ENCODE data around the gene TADA2A. TPM values are rescaled to one million over a fixed set of nuclear protein-coding genes. Genes with fewer than 3 reads are reported as not detected.
"Not testable (repeated sequence)": the region's sequence is repeated elsewhere in the genome, so short reads cannot be mapped to it uniquely, and the experiment has no call there.

Gene TADA2A
- total RNA-seq, 1 experiment from 2014 or later, result 29.4 TPM

GRCh38 chr17:37438141-37438540 is 31.5 kb downstream of the TADA2A start:
- Mint-ChIP-seq H3K4me3 (ENCODE audit: unreplicated experiment) (no peak overlapping the region), H3K36me3 (ENCODE audit: insufficient read depth, unreplicated experiment) (peaks cover 46% of the 10 kb centered on the region), H3K27me3 (ENCODE audit: insufficient read depth, unreplicated experiment) (no peaks in the 10 kb centered on the region), H3K27ac (ENCODE audit: unreplicated experiment) (no peak overlapping the region), H3K4me1 (ENCODE audit: low read depth, unreplicated experiment) (no peaks in the 10 kb centered on the region), H3K9me3 (ENCODE audit: unreplicated experiment) (no peaks in the 10 kb centered on the region)
- H3K4me1 ChIP-seq, result no peaks in the 10 kb centered on the region
- peaks cover 2% of the 10 kb centered on the region for H3K36me3 ChIP-seq (ENCODE audit: control insufficient read depth, insufficient read depth, low read length)
- intact Hi-C loops (cut with micrococcal nuclease; ENCODE audit: unreplicated experiment), result no loop called here
- DNase-seq, result no peak
- H3K9me3 ChIP-seq, result no peaks in the 10 kb centered on the region
- CTCF ChIA-PET, result interaction anchor here (0.6 to 1.4 kb wide), 4 partner anchors 12 to 65 kb away, joined by 3 to 6 read pairs (median 3); no protein-coding TSS in a partner anchor
- no TSS peak for BruUV-seq (replicated peaks)
- H3K27me3 ChIP-seq (replicated peaks; ENCODE audit: control insufficient read depth, insufficient read depth, low read length), result no peaks in the 10 kb centered on the region
- TF ChIP-seq, protein P1, sequence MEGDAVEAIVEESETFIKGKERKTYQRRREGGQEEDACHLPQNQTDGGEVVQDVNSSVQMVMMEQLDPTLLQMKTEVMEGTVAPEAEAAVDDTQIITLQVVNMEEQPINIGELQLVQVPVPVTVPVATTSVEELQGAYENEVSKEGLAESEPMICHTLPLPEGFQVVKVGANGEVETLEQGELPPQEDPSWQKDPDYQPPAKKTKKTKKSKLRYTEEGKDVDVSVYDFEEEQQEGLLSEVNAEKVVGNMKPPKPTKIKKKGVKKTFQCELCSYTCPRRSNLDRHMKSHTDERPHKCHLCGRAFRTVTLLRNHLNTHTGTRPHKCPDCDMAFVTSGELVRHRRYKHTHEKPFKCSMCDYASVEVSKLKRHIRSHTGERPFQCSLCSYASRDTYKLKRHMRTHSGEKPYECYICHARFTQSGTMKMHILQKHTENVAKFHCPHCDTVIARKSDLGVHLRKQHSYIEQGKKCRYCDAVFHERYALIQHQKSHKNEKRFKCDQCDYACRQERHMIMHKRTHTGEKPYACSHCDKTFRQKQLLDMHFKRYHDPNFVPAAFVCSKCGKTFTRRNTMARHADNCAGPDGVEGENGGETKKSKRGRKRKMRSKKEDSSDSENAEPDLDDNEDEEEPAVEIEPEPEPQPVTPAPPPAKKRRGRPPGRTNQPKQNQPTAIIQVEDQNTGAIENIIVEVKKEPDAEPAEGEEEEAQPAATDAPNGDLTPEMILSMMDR (IDR thresholded peaks at IDR 0.05; ENCODE audit: insufficient read depth in 1 of 2, low read depth in 1 of 2, low read length in 1 of 2, severe bottlenecking in 1 of 2, unreplicated experiment in 1 of 2), result peak in 1 of 2 experiments; percentile 8
- no peak overlapping the region for H3K4me3 ChIP-seq (ENCODE audit: low read depth, low read length)
- POLR2A ChIA-PET, result no interaction called here

- H3K27me3 ChIP-seq (replicated peaks; ENCODE audit: control insufficient read depth, insufficient read depth, low read length), result no peaks in the 10 kb centered on the region
- peaks cover 49% of the 10 kb centered on the region for H3K36me3 Mint-ChIP-seq (ENCODE audit: insufficient read depth, unreplicated experiment)
- CTCF ChIA-PET, result no interaction called here
- no peaks in the 10 kb centered on the region for H3K4me1 Mint-ChIP-seq (ENCODE audit: low read depth, unreplicated experiment)
- peaks cover 2% of the 10 kb centered on the region for H3K36me3 ChIP-seq (ENCODE audit: control insufficient read depth, insufficient read depth, low read length)
- no peak overlapping the region for H3K27ac Mint-ChIP-seq (ENCODE audit: unreplicated experiment)
- TF ChIP-seq, protein P1 (IDR thresholded peaks at IDR 0.05; ENCODE audit: insufficient read depth in 1 of 2, low read depth in 1 of 2, low read length in 1 of 2, severe bottlenecking in 1 of 2, unreplicated experiment in 1 of 2), result no peak
- no peaks in the 10 kb centered on the region for H3K9me3 ChIP-seq
- no peak overlapping the region for H3K4me3 Mint-ChIP-seq (ENCODE audit: unreplicated experiment)
- DNase-seq, result no peak
- intact Hi-C loops (cut with micrococcal nuclease; ENCODE audit: unreplicated experiment), result no loop called here
- H3K9me3 Mint-ChIP-seq (ENCODE audit: unreplicated experiment), result no peaks in the 10 kb centered on the region
- POLR2A ChIA-PET, result no interaction called here
- BruUV-seq (replicated peaks), result no TSS peak
- no peak overlapping the region for H3K4me3 ChIP-seq (ENCODE audit: low read depth, low read length)
- H3K4me1 ChIP-seq, result no peaks in the 10 kb centered on the region
- no peaks in the 10 kb centered on the region for H3K27me3 Mint-ChIP-seq (ENCODE audit: insufficient read depth, unreplicated experiment)
Measured at GRCh38 chr17:37440424-37440823, 33.7 kb downstream of the TADA2A start.

GRCh38 chr17:37441369-37442014 is 34.8 kb downstream of the TADA2A start:
- H3K4me3 Mint-ChIP-seq (ENCODE audit: unreplicated experiment); H3K27me3 Mint-ChIP-seq (ENCODE audit: insufficient read depth, unreplicated experiment); H3K4me1 ChIP-seq; H3K4me1 Mint-ChIP-seq (ENCODE audit: low read depth, unreplicated experiment); H3K4me3 ChIP-seq (ENCODE audit: low read depth, low read length); H3K9me3 ChIP-seq; H3K27ac Mint-ChIP-seq (ENCODE audit: unreplicated experiment); intact Hi-C loops (cut with micrococcal nuclease; ENCODE audit: unreplicated experiment); H3K36me3 ChIP-seq (ENCODE audit: control insufficient read depth, insufficient read depth, low read length); H3K9me3 Mint-ChIP-seq (ENCODE audit: unreplicated experiment); H3K27me3 ChIP-seq (replicated peaks; ENCODE audit: control insufficient read depth, insufficient read depth, low read length); BruUV-seq (replicated peaks); CTCF ChIA-PET; DNase-seq: not testable (repeated sequence)
- H3K36me3 Mint-ChIP-seq (ENCODE audit: insufficient read depth, unreplicated experiment), result peaks cover 51% of the 10 kb centered on the region
- POLR2A ChIA-PET, result interaction anchor here (0.7 kb wide), 1 partner anchor 41 kb away, joined by 11 read pairs; no protein-coding TSS in a partner anchor
